ENCODE data around the gene EXOSC1. TPM values are rescaled to one million over a fixed set of nuclear protein-coding genes. Genes with fewer than 3 reads are reported as not detected.
A peak's percentile ranks its signal among the peaks of the same experiment; 100 is the strongest.

Gene EXOSC1
- total and polyA plus RNA-seq, 2 of the 13 experiments (the other 11 are each of a cell fraction or from before 2014, with no cell fraction given) = 36.3 to 39.9 TPM

GRCh38 chr10:97475936-97476594 lies 30.3 kb upstream of the EXOSC1 start:
- peaks cover 27 to 82% of the 10 kb centered on the region in 2 experiments for H3K36me3 ChIP-seq (replicated peaks in 1 of 2; ENCODE audit: control insufficient read depth in 1 of 2, insufficient read depth in 2 of 2, low read length in 2 of 2)
- CTCF ChIA-PET (ENCODE audit: low intra/inter-chr PET ratio, low total read pairs) = no interaction called here
- POLR2A ChIA-PET = no interaction called here

More at GRCh38 chr10:97475936-97476594, 30.3 kb upstream of the EXOSC1 start:
- intact Hi-C loops (cut with micrococcal nuclease; ENCODE audit: unreplicated experiment) (no loop called here), in situ Hi-C loops (cut with HindIII; ENCODE audit: extremely low pct_ligation_motif_present, low pct_unique_long_range_greater_than_20kb) (no loop called here)
- no peak overlapping the region for H3K4me2 ChIP-seq (ENCODE audit: low read depth, low read length)
- FAIRE-seq (no peak), ATAC-seq (no peak), DNase-seq (ENCODE audit: low spot score) (no peak)
- 88% methylated on average over 2 of the region's 2 CpGs for WGBS (ENCODE audit: low lambda C conversion rate)
- H2AFZ ChIP-seq (ENCODE audit: low read length) = no peak overlapping the region
- no peaks in the 10 kb centered on the region for H3K9me3 ChIP-seq (ENCODE audit: low read length)
- peaks cover 14% of the 10 kb centered on the region for H3K4me1 ChIP-seq (ENCODE audit: insufficient read depth, low read length)
- no peaks in the 10 kb centered on the region for H3K27me3 ChIP-seq (ENCODE audit: control insufficient read depth in 1 of 2, insufficient read depth in 2 of 2, low read length in 2 of 2)
- TSS peak; percentile 26 for BruUV-seq (replicated peaks)
- H4K20me1 ChIP-seq (ENCODE audit: insufficient read depth, low read length) = no peaks in the 10 kb centered on the region
- H3K4me3 ChIP-seq (replicated peaks in 1 of 3; ENCODE audit: insufficient read depth in 1 of 3, low read depth in 2 of 3, low read length in 3 of 3) = no peak overlapping the region
- no peak overlapping the region for H3K27ac ChIP-seq (ENCODE audit: extremely low read length, insufficient read depth, low read length)
- H3K79me2 ChIP-seq (ENCODE audit: insufficient read depth, low read length) = no peaks in the 10 kb centered on the region
- H3K9ac ChIP-seq (ENCODE audit: insufficient read depth, low read depth, low read length) = no peak overlapping the region
- TF ChIP-seq ARID5B (CRISPR knock-in tag; IDR thresholded peaks at IDR 0.05) (no peak), ZNF484 (CRISPR knock-in tag; IDR thresholded peaks at IDR 0.05; ENCODE audit: borderline replicate concordance, low read depth) (no peak), ZC3H13 (CRISPR knock-in tag; IDR thresholded peaks at IDR 0.05) (no peak), SAP130 (CRISPR knock-in tag; IDR thresholded peaks at IDR 0.05; ENCODE audit: low read depth) (no peak)

Measured in HepG2 (cell line).